HG02943 (cell line): Measurements from ENCODE around the gene AUH.
"Not testable (repeated sequence)": the region's sequence is repeated elsewhere in the genome, so short reads cannot be mapped to it uniquely, and the experiment has no call there.

Experiments
- ATAC-seq: cut with Tn5 transposase; IDR thresholded peaks from one replicate; pipeline ENCODE4 v1.9.1; 2021; ENCODE audit warnings: mild to moderate bottlenecking, low read depth, moderate library complexity; ENCODE audit not compliant: unreplicated experiment

AUH gene

DNA sequence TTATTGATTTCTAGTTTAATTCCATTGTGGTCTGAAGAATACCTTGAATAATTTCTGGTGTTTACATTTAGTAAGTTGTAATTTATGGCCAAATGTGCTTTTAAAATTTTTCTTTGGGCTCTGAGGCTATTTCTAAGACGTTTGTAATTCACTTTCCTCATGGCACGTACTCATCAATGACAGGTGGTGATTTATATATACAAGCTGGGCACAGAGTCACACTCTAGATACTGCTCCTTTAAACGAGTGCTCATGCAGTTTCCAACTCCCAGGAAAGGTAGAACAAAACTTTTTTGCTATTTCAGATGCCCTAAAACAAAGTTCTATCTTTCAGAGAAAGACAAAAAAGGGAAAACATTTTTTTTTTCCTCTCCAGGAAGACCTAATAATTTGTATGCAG, 146.9 kb downstream of the AUH start:
- no peak for ATAC-seq

- ATAC-seq, result no peak
Observed at GRCh38 chr9:91214086-91214485, 147.6 kb downstream of the AUH start.

- no peak for ATAC-seq
Observed at GRCh38 chr9:91212596-91213243, 149.0 kb downstream of the AUH start.

- ATAC-seq, result no peak
Observed at GRCh38 chr9:91211919-91212318, 149.8 kb downstream of the AUH start.

- ATAC-seq, result no peak
Observed at GRCh38 chr9:91211414-91211813, 150.3 kb downstream of the AUH start.

DNA sequence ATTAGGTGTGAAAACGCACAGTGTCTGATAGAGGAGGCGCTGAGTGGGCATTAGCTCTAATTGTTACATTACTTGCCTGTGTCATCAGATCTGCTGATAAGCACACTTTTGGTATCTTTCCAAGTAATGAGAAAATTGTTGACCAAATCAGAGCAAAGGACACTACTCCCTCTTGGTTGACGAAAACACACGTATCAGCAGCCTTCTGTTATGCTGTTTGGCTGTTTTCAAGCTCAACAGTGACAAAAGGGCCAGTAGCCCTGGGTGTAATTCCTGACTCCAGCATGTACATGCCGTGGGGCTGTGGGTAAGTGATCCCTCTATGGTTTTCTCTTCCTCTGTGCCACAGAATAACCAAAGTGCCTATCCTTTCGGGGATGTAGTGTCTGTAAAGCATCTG, 151.4 kb downstream of the AUH start:
- ATAC-seq, result no peak

- no peak for ATAC-seq
Observed at GRCh38 chr9:91208837-91209236, 152.9 kb downstream of the AUH start.

DNA sequence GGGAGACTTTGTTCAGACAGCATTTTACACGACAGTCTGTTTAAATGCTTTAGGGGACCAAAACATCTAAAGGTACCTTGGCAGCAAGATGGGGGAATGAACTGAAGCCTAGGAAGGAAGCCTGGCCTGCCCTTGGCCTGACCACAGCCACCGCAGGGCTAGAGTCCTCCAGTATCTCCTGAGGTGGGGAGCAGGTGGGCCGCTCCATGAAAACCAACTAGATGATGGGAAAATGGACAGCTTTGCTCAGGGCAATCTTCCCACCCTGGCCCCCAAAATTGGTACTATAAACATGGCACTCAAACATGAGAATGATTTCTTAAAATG, 153.3 kb downstream of the AUH start:
- peak; percentile 41 for ATAC-seq

DNA sequence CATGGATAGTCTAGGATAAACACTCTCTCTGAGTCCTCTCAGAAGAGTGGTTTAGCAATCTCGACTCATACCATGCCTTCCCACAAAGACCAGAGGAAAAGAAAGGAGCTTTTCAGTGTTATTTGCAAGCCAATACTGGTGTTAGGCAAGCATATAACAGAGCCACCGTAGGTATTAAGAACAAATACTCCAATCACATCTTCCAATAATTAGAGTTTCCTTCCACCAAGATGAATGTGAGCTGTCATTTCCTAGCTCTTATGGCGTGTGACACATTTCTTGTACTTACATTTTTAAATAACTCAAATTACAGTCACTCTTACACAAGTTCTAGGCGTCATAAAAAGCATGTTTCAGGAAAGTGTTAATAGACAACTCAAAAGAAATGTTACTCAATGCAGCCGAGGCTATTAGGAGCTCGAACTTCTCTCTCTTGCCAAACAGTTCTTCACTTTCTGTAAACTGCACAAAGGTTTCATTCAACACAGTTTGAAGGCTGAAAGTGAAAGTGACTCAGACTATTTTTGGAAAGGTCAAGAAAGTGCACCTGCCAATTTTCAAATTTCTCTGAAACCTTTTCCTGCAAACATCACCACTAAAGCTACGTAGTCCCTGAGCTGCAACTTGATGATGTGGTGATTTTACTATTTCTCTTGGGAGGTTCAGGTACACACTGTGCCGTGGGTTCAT, 153.8 kb downstream of the AUH start:
- peak; percentile 75 for ATAC-seq

DNA sequence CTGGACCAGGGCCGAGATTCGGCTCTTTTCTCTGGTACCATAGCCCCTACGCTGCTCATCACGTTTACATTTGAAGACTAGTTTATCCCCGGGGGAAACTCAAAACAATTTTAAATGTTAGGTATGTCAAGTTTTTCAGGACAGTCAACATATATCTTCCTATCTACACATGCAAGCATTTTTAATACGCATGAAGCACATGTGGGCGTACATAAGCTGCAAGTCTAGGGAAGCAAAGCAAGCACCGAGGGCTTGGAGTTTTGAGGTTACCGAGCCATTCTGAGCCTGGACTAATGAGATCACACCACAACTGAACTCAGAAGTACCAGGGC, 154.4 kb downstream of the AUH start:
- ATAC-seq, result no peak

DNA sequence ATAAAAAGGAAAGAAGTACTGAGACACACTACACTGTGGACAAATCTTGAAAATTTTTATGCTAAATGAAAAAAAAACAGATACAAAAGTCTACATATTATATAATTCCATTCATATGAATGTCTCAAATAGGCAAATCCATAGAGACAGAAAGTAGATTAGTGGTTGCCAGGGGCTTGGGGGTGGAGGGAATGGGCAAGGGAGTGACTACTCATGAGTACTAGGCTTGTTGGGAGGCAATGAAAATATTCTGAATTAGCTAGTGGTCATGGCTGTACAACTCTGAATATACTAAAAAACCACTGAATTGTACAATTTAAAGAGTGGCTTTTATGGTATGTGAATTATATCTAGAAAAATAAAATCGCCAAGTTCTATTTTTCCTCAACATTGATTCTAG, 154.9 kb downstream of the AUH start:
- ATAC-seq, result no peak

DNA sequence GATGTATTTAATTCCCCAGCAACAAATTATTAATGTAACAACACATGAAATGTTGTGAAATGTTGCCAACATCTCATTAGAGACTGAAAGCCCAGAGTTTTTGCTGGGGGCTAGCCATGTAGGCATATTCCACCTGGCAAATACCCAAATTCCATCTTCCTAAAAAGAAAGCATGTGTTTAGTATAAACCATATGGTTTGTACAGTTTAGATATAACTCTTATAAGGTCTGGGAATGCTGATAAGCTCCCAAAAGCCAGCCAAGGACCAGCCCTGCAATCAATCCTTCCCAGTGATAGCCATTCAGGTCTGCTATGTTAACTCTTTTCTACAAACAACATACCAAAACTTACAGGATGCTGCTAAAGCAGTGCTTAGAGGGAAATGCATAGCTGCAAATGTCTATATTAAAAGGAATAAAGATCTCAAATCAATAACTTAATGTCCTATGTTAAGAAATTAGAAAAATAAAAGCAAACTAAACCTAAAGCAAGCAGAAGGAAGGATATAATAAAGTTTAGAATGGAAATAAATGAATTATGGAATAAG, 158.9 kb downstream of the AUH start:
- ATAC-seq, result no peak

DNA sequence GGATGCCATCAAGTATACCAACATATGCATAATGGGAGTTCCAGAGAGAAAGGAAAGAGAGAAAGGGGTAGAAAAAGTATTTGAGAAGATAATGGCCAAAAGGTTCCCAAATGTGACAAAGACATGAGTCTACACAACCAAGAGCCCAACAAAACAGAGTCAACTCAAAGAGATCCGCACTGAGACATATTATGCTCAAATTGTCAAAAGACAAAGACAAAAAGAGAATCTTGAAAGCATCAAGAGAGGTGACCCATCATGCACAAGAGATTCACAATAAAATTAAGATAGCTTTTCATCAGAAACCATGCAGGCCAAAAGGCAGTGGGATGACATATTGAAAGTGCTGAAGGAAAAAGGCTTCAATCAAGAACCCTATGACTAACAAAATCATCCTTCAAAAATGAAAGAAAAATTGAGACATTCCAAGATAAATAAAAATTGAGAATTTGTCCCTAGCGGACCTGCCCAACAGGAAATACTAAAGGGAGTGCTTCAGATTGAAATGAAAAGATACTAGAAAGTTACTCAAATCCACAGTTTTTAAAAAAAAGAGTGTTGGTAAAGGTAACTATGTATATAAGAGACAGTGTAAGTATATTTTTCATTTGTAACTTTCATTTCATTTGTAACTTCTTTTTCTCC, 160.9 kb downstream of the AUH start:
- ATAC-seq, result no peak

- ATAC-seq, result no peak
Observed at GRCh38 chr9:91199739-91200497, 161.8 kb downstream of the AUH start.

DNA sequence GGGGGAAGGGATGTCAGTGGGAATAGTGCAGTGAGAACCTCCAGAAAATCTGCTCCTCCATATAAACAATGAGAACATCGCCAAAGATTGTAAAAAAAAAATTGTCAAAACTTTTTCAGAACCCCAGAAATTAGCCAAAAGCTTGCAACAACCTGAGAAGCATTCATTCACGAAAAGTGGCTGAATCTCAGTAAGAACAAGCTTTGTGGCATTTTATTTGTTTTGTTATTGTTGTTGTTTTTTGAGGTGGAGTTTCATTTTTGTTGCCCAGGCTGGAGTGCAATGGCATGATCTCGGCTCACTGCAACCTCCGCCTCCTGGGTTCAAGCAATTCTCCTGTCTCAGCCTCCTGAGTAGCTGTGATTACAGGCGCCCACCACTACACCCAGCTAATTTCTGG, 162.8 kb downstream of the AUH start:
- ATAC-seq, result not testable (repeated sequence)

DNA sequence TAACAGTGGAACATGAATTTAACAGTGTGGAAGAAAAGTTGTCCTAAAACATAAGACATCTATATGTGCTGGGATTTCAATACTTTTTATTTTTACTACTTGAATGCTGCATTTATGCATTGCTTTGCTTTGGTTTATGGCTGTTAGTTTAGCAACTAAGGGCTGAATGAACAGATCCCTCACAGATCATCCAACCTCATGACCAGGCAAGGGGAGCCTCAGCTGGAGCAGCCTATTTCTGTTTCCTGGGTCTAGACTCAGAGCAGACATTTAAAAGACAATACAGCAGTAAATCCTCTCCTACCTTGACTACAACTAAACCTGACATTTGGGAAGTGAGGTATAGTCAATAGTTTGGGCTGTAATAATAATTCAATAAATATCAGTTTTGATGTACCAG, 163.3 kb downstream of the AUH start:
- ATAC-seq, result no peak

DNA sequence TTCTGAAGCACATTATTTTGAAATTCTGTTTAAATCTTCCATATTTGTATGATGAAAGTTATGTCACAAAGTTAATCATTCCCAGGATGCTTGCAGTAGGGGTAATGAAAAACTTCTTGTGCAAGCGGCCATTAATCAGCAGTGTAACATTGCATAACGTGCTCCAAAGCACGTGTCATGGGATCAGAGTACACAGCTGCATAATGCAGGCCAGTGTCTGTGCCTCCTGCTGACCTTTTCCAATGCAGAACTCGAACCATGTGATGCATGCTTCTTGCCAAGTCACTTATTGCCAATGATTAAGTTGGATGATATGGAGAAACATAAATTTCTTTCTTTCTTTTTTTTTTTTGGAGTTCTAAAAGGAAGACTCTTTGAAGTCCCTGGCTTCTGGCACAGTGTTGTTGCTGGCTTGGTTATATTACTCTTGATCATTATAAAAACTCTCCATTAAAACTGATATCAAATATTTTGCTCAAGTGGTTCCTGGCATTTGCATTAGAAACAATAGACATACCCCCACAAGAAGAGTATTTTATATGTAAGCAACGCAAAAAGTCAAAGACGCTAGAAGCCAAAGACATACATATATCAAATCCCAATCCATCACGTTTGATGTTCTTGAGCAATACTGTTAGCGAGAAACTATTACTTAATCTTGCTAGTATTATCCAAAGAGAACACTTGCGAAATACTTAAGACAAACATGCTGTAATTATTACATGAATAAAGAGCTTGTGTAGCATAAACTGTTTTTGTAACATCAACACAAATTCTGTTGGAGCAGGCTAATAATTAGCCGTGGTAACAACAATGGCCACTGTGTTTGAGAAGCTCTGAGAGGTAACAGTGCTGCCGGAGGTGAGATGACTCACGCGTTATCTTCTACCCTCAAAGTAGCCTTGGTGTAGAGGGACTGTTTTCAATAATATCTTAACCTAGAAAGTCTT, 164.2 kb downstream of the AUH start:
- ATAC-seq, result no peak

DNA sequence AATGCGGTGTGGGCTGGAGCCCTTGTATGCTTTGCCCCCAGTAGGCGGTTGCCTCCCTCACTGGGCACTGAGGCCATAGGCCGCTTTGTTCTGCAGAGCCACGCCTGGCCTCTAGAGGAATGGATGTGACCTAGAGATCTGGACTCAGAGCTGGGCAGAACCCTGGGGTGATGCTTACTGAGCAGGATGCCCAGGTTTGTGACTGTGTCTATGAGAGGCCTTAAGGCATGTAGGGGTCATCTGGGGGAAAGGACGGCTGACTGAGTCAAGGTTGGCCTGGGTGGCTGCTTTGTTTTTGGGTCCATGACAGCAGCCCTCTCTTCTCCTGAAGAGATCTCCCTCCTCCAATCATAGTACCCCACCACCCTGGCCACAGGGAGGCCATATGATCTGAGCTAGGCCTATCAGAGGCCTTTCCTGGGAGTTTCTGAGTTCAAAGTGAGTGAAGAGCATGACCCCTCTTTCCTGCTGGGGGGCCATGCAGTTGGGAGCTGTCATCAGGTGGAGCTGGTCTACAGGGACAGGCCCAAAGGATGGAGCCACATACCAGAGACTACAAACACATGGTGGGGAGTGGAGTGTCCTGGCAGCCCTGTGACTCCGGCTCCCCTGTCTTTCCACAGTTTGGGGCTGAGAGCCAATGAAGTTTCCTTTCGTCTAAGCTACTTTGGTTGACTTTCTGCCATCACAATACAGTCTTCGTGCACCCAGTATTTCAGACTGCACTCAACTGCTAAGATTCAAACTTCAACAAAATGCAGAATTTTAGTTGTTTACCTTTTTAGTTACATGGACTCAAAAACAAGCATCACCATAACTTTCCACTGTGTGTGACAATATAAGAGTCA, 165.4 kb downstream of the AUH start:
- ATAC-seq, result no peak

DNA sequence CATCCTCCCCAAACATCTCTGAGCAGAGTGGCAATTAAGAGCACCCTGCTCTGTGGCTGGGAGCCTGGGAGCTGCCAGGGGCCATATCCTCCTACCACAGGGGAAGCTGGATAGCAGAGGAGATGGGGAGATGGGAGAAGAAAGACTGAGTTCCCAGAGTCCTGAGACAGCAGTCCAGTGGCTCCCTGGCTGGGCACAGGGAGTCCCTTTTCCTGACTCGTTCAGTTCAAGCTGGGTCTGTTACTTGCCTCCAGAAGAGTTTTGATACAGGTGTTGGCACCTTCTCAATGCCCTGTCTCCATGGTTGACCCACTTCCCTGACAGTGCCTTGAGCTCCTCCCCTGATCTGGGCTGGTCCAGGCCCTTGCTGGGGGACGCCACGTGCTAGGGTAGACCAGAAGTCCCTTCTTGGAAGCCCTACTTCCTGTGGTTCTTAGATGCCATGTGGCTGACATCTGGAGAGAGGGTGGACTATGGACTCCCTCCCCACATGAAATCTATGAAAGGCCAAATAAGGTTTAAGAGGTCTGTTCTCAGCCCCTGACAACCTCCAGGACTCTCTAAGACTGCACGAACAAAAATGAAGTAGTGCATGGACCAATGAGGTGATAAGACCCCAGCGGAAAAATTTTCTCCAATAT, 166.2 kb downstream of the AUH start:
- ATAC-seq, result no peak
